RWPE1 (cell line): Measurements from ENCODE around the gene FAM216A.

Experiments
- CTCF ChIA-PET: fragments of 350-600 bp; sonication (Branson Sonifier 250); formaldehyde crosslinking; extraction: SDS; loops from one replicate; lab custom pipeline; 2021; lab: Yijun Ruan, JAX
- POLR2A ChIA-PET: fragments of 400-600 bp; formaldehyde crosslinking; extraction: SDS; loops from one replicate; lab custom pipeline; 2020; ENCODE audit warnings: antibody characterized with exemption; ENCODE audit not compliant: low non-redundant PET; lab: Yijun Ruan, JAX
- DNase-seq: peaks from one replicate; pipeline ENCODE4 v3.0.0; 2012; ENCODE audit warnings: low spot score
- H3K27ac ChIP-seq: fragments of 450-650 bp; 2 replicates; pipeline ENCODE4 v1.5.1; 2017
- CTCF ChIP-seq: fragments of 450-650 bp; conservative IDR thresholded peaks from 2 replicates; pipeline ENCODE4 v1.5.1; 2017; ENCODE audit warnings: low read depth, mild to moderate bottlenecking

FAM216A gene

GRCh38 chr12:110528277-110528839 lies 59.7 kb downstream of the FAM216A start:
- DNase-seq: no peak
- ChIA-PET POLR2A (no interaction called here), CTCF (interaction anchor here (0.6 kb wide), 1 partner anchor 10 kb away, joined by 5 read pairs; no protein-coding TSS in a partner anchor)
- no peak for TF ChIP-seq CTCF
- H3K27ac ChIP-seq: no peak overlapping the region

- ChIA-PET CTCF (no interaction called here), POLR2A (no interaction called here)
- TF ChIP-seq CTCF: no peak
- no peak for DNase-seq
- no peak overlapping the region for H3K27ac ChIP-seq
Measured at GRCh38 chr12:110530511-110530910, 61.9 kb downstream of the FAM216A start.

GRCh38 chr12:110531741-110532333 lies 63.2 kb downstream of the FAM216A start:
- TF ChIP-seq CTCF: no peak
- CTCF ChIA-PET: interaction anchor here (1.0 kb wide), 1 partner anchor 18 kb away, joined by 3 read pairs; no protein-coding TSS in a partner anchor
- peak overlapping the region; percentile 84 for H3K27ac ChIP-seq
- POLR2A ChIA-PET: no interaction called here
- DNase-seq: no peak

- POLR2A ChIA-PET: no interaction called here
- H3K27ac ChIP-seq: peak overlapping the region; percentile 84
- DNase-seq: no peak
- no peak for TF ChIP-seq CTCF
- CTCF ChIA-PET: no interaction called here
Measured at GRCh38 chr12:110532644-110533043, 64.0 kb downstream of the FAM216A start.

GRCh38 chr12:110533607-110534006 lies 65.0 kb downstream of the FAM216A start:
- H3K27ac ChIP-seq: no peak overlapping the region
- CTCF ChIA-PET: interaction anchor here (0.6 kb wide), 1 partner anchor 67 kb away, joined by 4 read pairs; no protein-coding TSS in a partner anchor
- POLR2A ChIA-PET: no interaction called here
- no peak for DNase-seq
- TF ChIP-seq CTCF: no peak

GRCh38 chr12:110534811-110535210 lies 66.2 kb downstream of the FAM216A start:
- CTCF ChIA-PET: no interaction called here

More at GRCh38 chr12:110534811-110535210, 66.2 kb downstream of the FAM216A start:
- H3K27ac ChIP-seq: no peak overlapping the region
- TF ChIP-seq CTCF: no peak
- POLR2A ChIA-PET: no interaction called here
- DNase-seq: no peak
